ENCODE measurements around the gene FAM240A. TPM values are rescaled to one million over a fixed set of nuclear protein-coding genes. Genes with fewer than 3 reads are reported as not detected.

Gene FAM240A
- total RNA-seq, 1 experiment from 2014 or later, result not detected

DNA sequence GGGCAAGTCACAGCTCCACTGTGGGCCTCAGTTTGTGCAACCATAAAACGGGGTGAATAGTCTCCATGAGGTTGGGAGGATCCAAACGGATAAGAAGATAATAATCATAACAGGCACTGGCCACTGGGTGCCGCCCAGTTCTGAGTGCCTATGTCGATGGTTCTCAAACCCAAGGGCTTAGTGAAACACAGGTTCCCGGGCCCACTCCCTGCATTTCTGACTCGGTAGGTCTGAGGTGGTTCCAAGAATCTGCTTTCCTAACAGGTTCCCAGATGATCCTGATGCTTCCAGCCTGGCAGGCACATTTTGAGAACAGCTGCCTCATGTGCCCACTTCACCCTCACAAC is 60.0 kb downstream of the FAM240A start:
- no peaks in the 10 kb centered on the region for H3K27me3 Mint-ChIP-seq (ENCODE audit: unreplicated experiment)
- intact Hi-C loops (cut with micrococcal nuclease; ENCODE audit: unreplicated experiment), result no loop called here
- CTCF ChIA-PET, result no interaction called here
- no peaks in the 10 kb centered on the region for H3K4me1 Mint-ChIP-seq (ENCODE audit: low read depth, unreplicated experiment)
- TF ChIP-seq, protein P1, sequence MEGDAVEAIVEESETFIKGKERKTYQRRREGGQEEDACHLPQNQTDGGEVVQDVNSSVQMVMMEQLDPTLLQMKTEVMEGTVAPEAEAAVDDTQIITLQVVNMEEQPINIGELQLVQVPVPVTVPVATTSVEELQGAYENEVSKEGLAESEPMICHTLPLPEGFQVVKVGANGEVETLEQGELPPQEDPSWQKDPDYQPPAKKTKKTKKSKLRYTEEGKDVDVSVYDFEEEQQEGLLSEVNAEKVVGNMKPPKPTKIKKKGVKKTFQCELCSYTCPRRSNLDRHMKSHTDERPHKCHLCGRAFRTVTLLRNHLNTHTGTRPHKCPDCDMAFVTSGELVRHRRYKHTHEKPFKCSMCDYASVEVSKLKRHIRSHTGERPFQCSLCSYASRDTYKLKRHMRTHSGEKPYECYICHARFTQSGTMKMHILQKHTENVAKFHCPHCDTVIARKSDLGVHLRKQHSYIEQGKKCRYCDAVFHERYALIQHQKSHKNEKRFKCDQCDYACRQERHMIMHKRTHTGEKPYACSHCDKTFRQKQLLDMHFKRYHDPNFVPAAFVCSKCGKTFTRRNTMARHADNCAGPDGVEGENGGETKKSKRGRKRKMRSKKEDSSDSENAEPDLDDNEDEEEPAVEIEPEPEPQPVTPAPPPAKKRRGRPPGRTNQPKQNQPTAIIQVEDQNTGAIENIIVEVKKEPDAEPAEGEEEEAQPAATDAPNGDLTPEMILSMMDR (IDR thresholded peaks at IDR 0.05; ENCODE audit: unreplicated experiment), result no peak
- H3K36me3 Mint-ChIP-seq (ENCODE audit: insufficient read depth, unreplicated experiment), result peaks cover 7% of the 10 kb centered on the region
- no peaks in the 10 kb centered on the region for H3K9me3 Mint-ChIP-seq (ENCODE audit: low read depth, unreplicated experiment)
- H3K4me3 Mint-ChIP-seq (ENCODE audit: low read depth, unreplicated experiment), result no peak overlapping the region
- no peak overlapping the region for H3K27ac Mint-ChIP-seq (ENCODE audit: unreplicated experiment)
- BruUV-seq (replicated peaks), result no TSS peak
- DNase-seq, result no peak

DNA sequence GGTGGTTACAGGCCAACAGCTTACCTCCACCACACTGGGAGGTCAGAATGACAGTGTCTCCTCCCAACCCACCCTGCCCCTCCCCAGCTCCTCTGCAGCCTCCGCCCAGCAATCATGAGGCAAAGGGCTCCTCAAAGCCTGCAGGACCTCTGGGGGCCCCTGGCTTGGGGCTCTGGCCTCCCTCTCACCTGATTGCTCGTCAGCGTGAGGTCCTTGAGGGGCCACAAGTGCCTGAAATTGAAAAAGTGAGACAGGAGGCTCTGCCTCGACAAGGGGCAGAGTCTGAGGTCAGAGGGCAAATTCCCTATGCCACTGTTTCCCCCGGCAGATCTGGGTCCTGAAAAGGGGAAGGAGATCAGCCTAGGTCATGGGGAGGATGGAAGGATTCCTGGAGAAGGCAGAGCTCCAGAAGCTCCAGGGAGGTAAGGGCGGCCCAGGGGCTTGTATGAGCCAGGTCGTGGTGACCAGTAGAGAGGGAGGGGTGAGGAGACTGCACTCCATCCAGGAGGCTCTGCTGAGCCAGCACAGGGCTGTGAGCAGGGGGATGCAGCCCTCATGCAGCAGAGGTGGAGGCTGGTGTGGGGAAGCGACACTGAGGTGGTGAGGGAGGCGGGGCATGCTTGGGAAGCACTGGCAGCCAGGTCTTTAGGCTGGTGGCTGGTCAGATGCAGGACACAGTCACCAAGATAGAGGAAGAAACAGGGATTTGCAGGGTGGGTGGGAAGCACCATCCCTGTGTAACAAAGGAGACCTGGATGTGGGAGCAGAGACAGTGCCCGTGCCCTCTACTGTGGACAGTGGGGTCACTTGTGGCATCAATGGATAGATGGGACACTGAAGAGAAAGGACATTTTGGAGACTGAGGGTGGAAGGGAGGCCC is 61.1 kb downstream of the FAM240A start:
- no peaks in the 10 kb centered on the region for H3K27me3 Mint-ChIP-seq (ENCODE audit: unreplicated experiment)
- no peak overlapping the region for H3K4me3 Mint-ChIP-seq (ENCODE audit: low read depth, unreplicated experiment)
- H3K36me3 Mint-ChIP-seq (ENCODE audit: insufficient read depth, unreplicated experiment), result no peaks in the 10 kb centered on the region
- CTCF ChIA-PET, result interaction anchor here (0.6 kb wide), 1 partner anchor 49 kb away, joined by 4 read pairs; no protein-coding TSS in a partner anchor
- BruUV-seq (replicated peaks), result no TSS peak
- H3K27ac Mint-ChIP-seq (ENCODE audit: unreplicated experiment), result no peak overlapping the region
- intact Hi-C loops (cut with micrococcal nuclease; ENCODE audit: unreplicated experiment), result no loop called here
- no peaks in the 10 kb centered on the region for H3K9me3 Mint-ChIP-seq (ENCODE audit: low read depth, unreplicated experiment)
- DNase-seq, result no peak
- TF ChIP-seq, protein P1 (IDR thresholded peaks at IDR 0.05; ENCODE audit: unreplicated experiment), result no peak
- H3K4me1 Mint-ChIP-seq (ENCODE audit: low read depth, unreplicated experiment), result no peaks in the 10 kb centered on the region

DNA sequence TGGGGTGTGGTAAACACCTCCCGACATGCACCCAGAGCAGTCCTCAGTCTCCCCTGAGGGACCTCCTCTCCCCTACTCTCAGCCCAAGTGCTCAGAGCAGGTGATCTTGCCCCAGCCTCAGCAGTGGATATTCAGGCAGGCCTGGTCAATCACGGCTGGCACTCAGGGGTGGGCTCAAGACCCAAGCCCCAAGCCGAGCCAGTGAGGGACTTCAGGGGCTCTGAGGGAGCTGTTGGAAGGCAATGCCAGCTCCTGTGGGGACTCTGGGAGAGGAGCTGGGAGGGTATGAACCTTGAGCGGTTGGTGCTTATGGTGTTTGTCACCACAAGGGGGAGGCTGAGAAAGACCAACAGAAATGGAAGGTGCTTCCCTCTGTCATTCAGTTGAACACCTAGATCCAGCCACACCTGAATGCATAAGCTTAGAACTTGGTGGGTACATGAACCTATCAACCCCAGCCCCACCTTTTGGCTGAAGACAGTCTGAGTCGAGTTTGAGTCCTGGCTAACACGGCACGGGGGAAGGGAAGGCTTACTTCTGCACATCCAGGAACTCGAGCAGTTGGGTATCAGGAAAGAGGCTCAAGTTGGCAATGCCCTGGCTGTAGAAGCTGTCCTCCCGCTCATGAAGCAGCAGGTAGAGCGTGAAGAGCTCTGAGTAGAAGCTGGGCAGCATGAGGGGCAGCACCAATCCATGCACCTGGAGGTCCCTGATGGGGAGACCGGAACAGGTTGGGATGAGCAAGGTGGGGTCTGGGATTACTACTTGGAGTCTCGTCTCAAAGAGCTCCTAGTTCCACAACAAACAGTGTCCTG is 61.9 kb downstream of the FAM240A start:
- DNase-seq, result no peak
- TF ChIP-seq, protein P1 (IDR thresholded peaks at IDR 0.05; ENCODE audit: unreplicated experiment), result no peak
- Mint-ChIP-seq H3K27me3 (ENCODE audit: unreplicated experiment) (no peaks in the 10 kb centered on the region), H3K9me3 (ENCODE audit: low read depth, unreplicated experiment) (no peaks in the 10 kb centered on the region), H3K4me1 (ENCODE audit: low read depth, unreplicated experiment) (no peaks in the 10 kb centered on the region), H3K27ac (ENCODE audit: unreplicated experiment) (no peak overlapping the region), H3K4me3 (ENCODE audit: low read depth, unreplicated experiment) (no peak overlapping the region), H3K36me3 (ENCODE audit: insufficient read depth, unreplicated experiment) (peaks cover 1% of the 10 kb centered on the region)
- BruUV-seq (replicated peaks), result no TSS peak
- CTCF ChIA-PET, result interaction anchor here (0.6 kb wide), 1 partner anchor 50 kb away, joined by 4 read pairs; no protein-coding TSS in a partner anchor
- intact Hi-C loops (cut with micrococcal nuclease; ENCODE audit: unreplicated experiment), result no loop called here

DNA sequence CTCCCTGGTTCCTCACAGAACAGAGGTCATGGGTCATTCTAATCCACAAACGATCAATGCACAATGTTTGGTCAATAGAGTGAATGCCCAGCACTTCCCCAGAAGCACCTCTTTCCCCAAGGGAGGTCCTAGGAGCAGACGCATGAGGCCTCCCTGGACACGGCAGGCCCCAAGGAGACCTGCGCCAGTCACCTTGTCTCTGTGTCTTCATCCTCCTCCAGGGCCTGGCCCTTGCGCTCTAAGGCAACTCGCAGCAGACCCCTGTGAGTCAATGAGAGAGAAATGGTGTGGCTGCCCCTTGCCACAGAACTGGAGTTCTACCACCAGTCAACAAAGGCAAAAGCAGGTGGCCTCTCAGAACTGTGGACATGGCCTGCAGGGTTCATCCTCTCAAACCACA is 63.1 kb downstream of the FAM240A start:
- CTCF ChIA-PET, result no interaction called here
- no peak overlapping the region for H3K27ac Mint-ChIP-seq (ENCODE audit: unreplicated experiment)
- no TSS peak for BruUV-seq (replicated peaks)

More for the DNA sequence above, 63.1 kb downstream of the FAM240A start:
- no peak overlapping the region for H3K4me3 Mint-ChIP-seq (ENCODE audit: low read depth, unreplicated experiment)
- H3K27me3 Mint-ChIP-seq (ENCODE audit: unreplicated experiment), result no peaks in the 10 kb centered on the region
- TF ChIP-seq, protein P1 (IDR thresholded peaks at IDR 0.05; ENCODE audit: unreplicated experiment), result no peak
- intact Hi-C loops (cut with micrococcal nuclease; ENCODE audit: unreplicated experiment), result no loop called here
- peaks cover 10% of the 10 kb centered on the region for H3K36me3 Mint-ChIP-seq (ENCODE audit: insufficient read depth, unreplicated experiment)
- no peak for DNase-seq
- no peaks in the 10 kb centered on the region for H3K4me1 Mint-ChIP-seq (ENCODE audit: low read depth, unreplicated experiment)
- H3K9me3 Mint-ChIP-seq (ENCODE audit: low read depth, unreplicated experiment), result no peaks in the 10 kb centered on the region

Other genes starting within 250 kb of the FAM240A start
- gene CCR5, start 241.6 kb upstream of the FAM240A start, total RNA-seq (2022), result not detected in 2 replicates
- 0.54 TPM in 1 of 2 replicates, not detected in the other for gene CCRL2, start 205.3 kb upstream of the FAM240A start, total RNA-seq (2022)
- not detected in 2 replicates for gene LTF, start 147.6 kb upstream of the FAM240A start, total RNA-seq (2022)
- not detected in 2 replicates for gene RTP3, start 114.5 kb upstream of the FAM240A start, total RNA-seq (2022)
- not detected in 2 replicates for gene LRRC2, start 46.2 kb upstream of the FAM240A start, total RNA-seq (2022)
- gene ALS2CL, start 81.2 kb downstream of the FAM240A start, total RNA-seq (2022), result 39.6 and 46.7 TPM in 2 replicates
- gene TMIE, start 88.9 kb downstream of the FAM240A start, total RNA-seq (2022), result 0.26 TPM in 1 of 2 replicates, not detected in the other
- gene PRSS50, start 105.3 kb downstream of the FAM240A start, total RNA-seq (2022), result not detected in 2 replicates

All from Calu3 (cell line).